Activated CD4-positive, alpha-beta T cell treated with anti-CD3 and anti-CD28 coated beads, Interleukin-2, amount 10 ng/mL, durations not matched to agents 7 days and 5 days (primary cell): Measurements from ENCODE around the gene GBP7. TPM values are rescaled to one million over a fixed set of nuclear protein-coding genes. Genes with fewer than 3 reads are reported as not detected.

ENCODE experiments used
- CTCF ChIA-PET: fragments of 350-600 bp; sonication (Branson Sonifier 250); formaldehyde crosslinking; loops from one replicate; lab custom pipeline; 2021; ENCODE audit warnings: antibody characterized with exemption; lab: Charles Lee
- POLR2A ChIA-PET: fragments of 350-600 bp; sonication (Branson Sonifier 250); formaldehyde crosslinking; loops from one replicate; lab custom pipeline; 2021; ENCODE audit warnings: antibody characterized with exemption; lab: Charles Lee
- DNase-seq: peaks from one replicate; pipeline ENCODE4 v3.0.0-alpha.2; 2020
- H3K27ac Mint-ChIP-seq: one replicate; pipeline ENCODE4 v1.8.0; 2021; ENCODE audit warnings: mild to moderate bottlenecking, moderate library complexity, mixed read lengths
- H3K27me3 Mint-ChIP-seq: one replicate; pipeline ENCODE4 v1.8.0; 2021; ENCODE audit warnings: mixed read lengths
- H3K36me3 Mint-ChIP-seq: one replicate; pipeline ENCODE4 v1.8.0; 2021; ENCODE audit warnings: low read depth, mixed read lengths
- H3K4me1 Mint-ChIP-seq: one replicate; pipeline ENCODE4 v1.8.0; 2021; ENCODE audit warnings: mixed read lengths
- H3K4me3 Mint-ChIP-seq: one replicate; pipeline ENCODE4 v1.8.0; 2021; ENCODE audit warnings: mild to moderate bottlenecking, moderate library complexity, mixed read lengths
- H3K9me3 Mint-ChIP-seq: one replicate; pipeline ENCODE4 v1.8.0; 2021; ENCODE audit warnings: mixed read lengths
- total RNA-seq, 2 experiments: library from RNA; stranded (reverse); gene quantifications; one replicate each; pipeline ENCODE4 v1.2.3, GENCODE V29; 2021

The GBP7 gene
- total RNA-seq, 2 experiments from 2014 or later = not detected

DNA sequence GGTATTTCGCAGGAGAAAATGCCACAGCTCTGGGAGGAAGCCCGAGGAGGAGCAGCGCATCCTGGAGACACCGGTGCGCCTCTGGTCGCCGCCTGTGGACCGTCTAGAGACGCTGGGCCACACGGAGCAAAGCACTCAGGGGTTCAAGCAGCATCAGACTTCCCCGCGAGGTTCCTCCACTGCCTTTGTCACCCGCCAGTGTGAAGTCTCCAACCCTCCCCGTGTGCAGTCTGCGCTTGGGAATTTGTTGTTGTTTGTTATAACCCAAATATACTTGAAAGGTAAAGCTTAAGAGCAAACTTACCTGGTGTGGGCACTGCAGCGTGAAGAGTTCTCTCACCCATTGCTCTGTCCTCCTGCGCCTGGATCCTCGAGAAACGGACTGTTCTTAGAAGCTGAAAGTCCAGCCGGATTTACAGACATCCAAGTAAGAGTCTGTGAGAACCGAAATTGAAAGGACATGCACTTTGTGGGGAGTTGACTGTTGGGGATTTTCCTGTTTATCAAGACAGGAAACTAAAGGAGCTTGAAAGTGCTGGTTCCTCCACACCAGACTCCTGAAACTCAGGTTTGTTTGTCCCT, 22.8 kb upstream of the GBP7 start, which contains the start of gene GBP4:
GBP4 (minus strand) TSS at position 452 of the 582 bp plus-strand sequence; CDS start at position 344, 108 bp downstream.
- Mint-ChIP-seq H3K27me3 (no peaks in the 10 kb centered on the region), H3K27ac (peak within 1 kb of the TSS; percentile 95), H3K4me3 (peak within 1 kb of the TSS; percentile 90), H3K4me1 (peaks cover 69% of the 10 kb centered on the region), H3K9me3 (peaks cover 6% of the 10 kb centered on the region), H3K36me3 (peaks cover 66% of the 10 kb centered on the region)
- CTCF ChIA-PET = interaction anchor here (0.6 to 1.8 kb wide), 9 partner anchors 8 to 244 kb away, joined by 3 to 4 read pairs (median 3); no protein-coding TSS in a partner anchor
- peak; percentile 60 for DNase-seq
- POLR2A ChIA-PET = interaction anchor here (0.6 to 0.8 kb wide), 3 partner anchors 72 to 308 kb away, joined by 3 to 6 read pairs (median 4); no protein-coding TSS in a partner anchor

DNA sequence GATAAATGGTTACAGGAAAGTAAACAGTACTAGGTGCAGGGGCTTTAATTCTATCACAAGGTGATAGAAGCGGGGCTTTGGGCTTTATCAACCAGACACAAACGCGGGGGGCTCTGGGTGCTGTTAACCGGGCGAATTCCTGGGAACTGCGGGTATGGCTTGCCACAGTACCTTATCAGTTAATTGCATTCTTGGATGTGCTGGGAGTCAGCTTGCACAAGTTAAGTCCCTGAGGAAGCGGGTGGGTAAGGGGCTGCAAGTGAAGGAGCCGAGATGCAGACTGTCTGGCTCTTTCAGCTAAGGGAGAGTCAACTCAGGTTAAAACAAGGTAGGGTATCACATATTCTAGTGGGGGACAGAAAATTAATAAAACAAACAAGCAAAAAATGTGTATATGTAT, 22.3 kb upstream of the GBP7 start:
- Mint-ChIP-seq H3K27me3 (no peaks in the 10 kb centered on the region), H3K4me3 (peak overlapping the region; percentile 90), H3K9me3 (peaks cover 2% of the 10 kb centered on the region), H3K27ac (peak overlapping the region; percentile 95), H3K4me1 (peaks cover 68% of the 10 kb centered on the region), H3K36me3 (peaks cover 66% of the 10 kb centered on the region)
- ChIA-PET CTCF (interaction anchor here (0.9 to 1.8 kb wide), 5 partner anchors 14 to 185 kb away, joined by 3 to 4 read pairs (median 3); no protein-coding TSS in a partner anchor), POLR2A (interaction anchor here (0.6 kb wide), 1 partner anchor 129 kb away, joined by 3 read pairs; no protein-coding TSS in a partner anchor)
- no peak for DNase-seq

DNA sequence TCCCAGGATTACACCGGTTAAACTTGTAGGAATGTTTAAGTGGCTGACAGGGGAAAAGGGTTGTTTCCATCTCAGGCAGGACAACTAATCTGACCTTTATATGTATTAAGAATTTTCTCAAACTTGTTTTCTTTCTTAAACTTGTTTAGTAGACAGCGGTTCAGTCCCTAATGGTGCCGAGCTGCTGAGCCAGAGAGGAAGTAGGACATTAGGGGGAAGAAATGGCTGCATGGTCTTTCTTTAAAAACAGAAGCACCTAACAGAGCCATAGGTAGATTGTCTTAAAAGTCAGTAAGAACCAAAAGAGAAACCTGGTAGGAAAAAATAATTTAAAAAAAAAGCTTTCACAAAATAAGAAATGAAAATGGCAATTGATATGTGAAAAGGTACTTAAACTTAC, 19.7 kb upstream of the GBP7 start:
- Mint-ChIP-seq H3K9me3 (no peaks in the 10 kb centered on the region), H3K4me3 (peak overlapping the region; percentile 55), H3K4me1 (peaks cover 66% of the 10 kb centered on the region), H3K36me3 (peaks cover 69% of the 10 kb centered on the region), H3K27ac (peak overlapping the region; percentile 69), H3K27me3 (no peaks in the 10 kb centered on the region)
- ChIA-PET POLR2A (no interaction called here), CTCF (no interaction called here)
- DNase-seq = no peak

DNA sequence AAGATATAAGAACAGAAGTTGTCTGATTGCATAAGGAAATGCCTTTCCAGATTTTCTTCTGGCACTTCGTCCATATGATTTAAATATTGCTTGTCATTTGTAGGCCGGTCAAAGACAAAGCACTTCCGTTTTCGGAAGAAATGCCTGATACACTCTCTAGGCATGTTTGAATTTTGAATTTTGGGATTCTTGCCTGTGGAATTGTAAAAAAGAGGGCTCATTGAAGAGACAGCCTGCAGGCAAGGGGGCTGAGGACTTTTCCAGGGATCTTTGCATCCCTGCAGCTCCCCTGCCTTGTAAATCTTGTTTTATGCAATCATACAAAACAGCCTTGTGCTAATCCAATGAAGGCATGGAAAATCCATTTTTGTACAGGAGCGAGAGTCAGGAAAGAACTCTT, 15.5 kb upstream of the GBP7 start:
- Mint-ChIP-seq H3K4me1 (peaks cover 63% of the 10 kb centered on the region), H3K9me3 (no peaks in the 10 kb centered on the region), H3K27me3 (no peaks in the 10 kb centered on the region), H3K27ac (no peak overlapping the region), H3K36me3 (peaks cover 91% of the 10 kb centered on the region), H3K4me3 (no peak overlapping the region)
- ChIA-PET CTCF (no interaction called here), POLR2A (no interaction called here)
- no peak for DNase-seq

DNA sequence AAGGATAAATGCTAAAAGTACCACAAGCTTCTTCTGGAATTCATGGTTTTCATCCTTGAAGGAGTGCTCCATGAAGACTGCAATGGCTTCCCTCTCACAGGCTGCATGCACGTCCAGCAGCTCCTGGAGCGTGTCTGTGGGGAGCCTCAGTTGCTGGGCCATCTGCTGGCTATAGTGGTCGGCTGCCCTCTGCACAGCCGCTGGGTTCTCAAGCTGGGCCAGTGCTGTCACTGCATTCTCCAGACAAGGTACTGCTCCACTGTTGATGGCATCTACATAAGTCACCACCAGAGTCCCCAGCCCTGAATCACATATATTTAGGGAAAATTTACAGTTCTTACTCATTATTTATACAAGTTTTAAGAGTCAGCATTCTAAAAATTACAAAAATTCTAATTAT, 14.2 kb upstream of the GBP7 start:
- CTCF ChIA-PET = interaction anchor here (1.1 kb wide), 1 partner anchor 9 kb away, joined by 3 read pairs; no protein-coding TSS in a partner anchor
- POLR2A ChIA-PET = interaction anchor here (0.6 kb wide), 1 partner anchor 59 kb away, joined by 5 read pairs; no protein-coding TSS in a partner anchor
- H3K4me1 Mint-ChIP-seq = peaks cover 50% of the 10 kb centered on the region
- H3K4me3 Mint-ChIP-seq = no peak overlapping the region
- H3K27ac Mint-ChIP-seq = no peak overlapping the region
- no peak for DNase-seq
- peaks cover 92% of the 10 kb centered on the region for H3K36me3 Mint-ChIP-seq
- H3K9me3 Mint-ChIP-seq = no peaks in the 10 kb centered on the region
- H3K27me3 Mint-ChIP-seq = no peaks in the 10 kb centered on the region

DNA sequence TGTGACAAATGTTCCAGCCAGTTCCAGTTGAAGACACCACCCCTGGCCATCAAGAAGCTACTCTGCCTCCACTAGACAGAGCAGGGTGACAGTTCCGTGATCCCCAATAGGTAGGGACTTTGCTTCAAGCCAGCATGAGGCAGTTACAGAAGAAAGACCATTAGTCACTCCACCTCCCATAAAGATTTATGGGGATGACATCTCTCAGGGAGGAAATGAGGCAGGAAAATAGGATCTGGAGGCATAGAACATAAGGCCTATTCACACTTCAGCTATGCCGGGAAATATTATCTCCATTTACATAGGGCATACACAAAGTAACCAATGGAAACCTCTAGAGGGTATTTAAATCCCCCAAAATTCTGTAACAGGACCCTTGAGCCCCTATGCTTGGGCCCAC, 3.5 kb upstream of the GBP7 start:
- POLR2A ChIA-PET = interaction anchor here (0.6 kb wide), 1 partner anchor 176 kb away, joined by 4 read pairs; no protein-coding TSS in a partner anchor
- H3K27ac Mint-ChIP-seq = peak overlapping the region; percentile 62
- CTCF ChIA-PET = interaction anchor here (1.0 kb wide), 1 partner anchor 182 kb away, joined by 3 read pairs; no protein-coding TSS in a partner anchor

DNA sequence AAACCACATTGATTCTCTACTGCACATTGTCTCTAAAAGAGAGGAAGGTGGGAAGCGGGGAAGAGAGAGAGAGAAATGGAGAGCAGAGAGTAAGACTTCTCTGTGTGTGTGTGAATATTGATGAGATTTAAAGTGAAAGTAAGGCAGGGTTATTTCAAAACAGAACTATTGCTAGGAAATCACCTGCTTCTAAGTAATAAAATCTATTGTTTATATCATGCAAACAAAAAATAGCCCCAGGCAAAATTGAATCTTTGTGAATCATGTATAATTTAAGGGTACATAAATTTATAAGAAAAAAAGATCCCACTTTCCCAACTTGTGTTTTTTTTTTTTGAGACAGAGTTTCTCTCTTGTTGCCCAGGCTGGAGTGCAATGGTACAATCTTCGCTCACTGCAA, 1.2 kb upstream of the GBP7 start:
- CTCF ChIA-PET = interaction anchor here (0.7 kb wide), 1 partner anchor 10 kb away, joined by 3 read pairs; no protein-coding TSS in a partner anchor
- Mint-ChIP-seq H3K36me3 (peaks cover 18% of the 10 kb centered on the region), H3K27ac (peak overlapping the region; percentile 43), H3K27me3 (no peaks in the 10 kb centered on the region), H3K4me3 (no peak overlapping the region), H3K9me3 (peaks cover 8% of the 10 kb centered on the region), H3K4me1 (peaks cover 11% of the 10 kb centered on the region)
- DNase-seq = no peak
- POLR2A ChIA-PET = no interaction called here

More for the DNA sequence above, 3.5 kb upstream of the GBP7 start:
- H3K9me3 Mint-ChIP-seq = peaks cover 16% of the 10 kb centered on the region
- peaks cover 38% of the 10 kb centered on the region for H3K36me3 Mint-ChIP-seq
- H3K27me3 Mint-ChIP-seq = no peaks in the 10 kb centered on the region
- peaks cover 11% of the 10 kb centered on the region for H3K4me1 Mint-ChIP-seq
- H3K4me3 Mint-ChIP-seq = no peak overlapping the region
- no peak for DNase-seq

DNA sequence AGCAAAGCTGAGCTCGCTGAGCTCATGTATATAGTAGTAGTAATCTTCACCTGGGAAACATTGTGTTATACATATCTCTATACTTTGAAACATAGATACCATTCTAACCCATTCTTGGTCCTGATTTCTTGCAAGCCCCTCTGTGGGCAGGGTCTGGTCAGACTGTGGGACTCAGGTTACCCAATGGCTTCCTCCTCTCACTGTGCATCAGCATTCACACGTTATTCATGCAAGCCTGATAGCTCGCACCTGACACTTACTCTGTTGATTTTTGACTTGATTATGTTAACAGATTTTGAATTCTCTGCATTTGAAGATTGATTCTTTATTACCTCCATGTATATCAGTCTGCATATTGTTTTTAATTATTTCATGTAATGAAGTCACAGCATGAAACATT, 1.3 kb downstream of the GBP7 start:
- H3K4me3 Mint-ChIP-seq = no peak overlapping the region
- ChIA-PET CTCF (no interaction called here), POLR2A (no interaction called here)

DNA sequence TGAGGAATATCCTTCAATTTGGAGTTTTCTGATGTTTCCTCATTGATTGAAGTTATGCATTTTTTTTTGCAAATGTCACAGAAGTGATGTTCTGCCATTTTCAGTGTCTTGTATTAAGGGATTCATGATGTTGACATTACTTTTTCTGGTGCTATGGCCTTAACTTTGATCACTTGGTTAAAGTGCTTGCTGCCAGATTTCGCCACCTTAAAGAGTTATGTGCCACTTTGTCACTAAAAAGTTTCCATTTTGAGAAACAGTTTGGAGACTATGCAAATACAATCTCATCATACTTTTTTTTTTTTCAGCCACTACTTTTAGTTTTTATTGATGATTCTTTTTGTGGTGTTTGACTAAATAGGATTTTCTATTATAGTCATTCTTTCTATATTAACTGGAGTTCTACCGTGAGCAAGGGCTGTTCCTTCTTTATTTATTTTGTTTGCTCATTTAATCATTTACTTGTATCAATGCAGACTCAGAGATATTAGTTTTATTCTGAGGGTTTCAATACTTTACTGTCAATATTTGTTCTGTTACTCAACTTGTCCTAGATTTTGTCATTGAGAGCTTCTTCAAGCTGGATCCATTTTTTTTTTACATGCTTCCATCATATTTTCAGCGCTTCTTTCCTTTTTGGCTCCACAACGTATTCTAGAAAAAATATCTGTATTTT, 3.2 kb downstream of the GBP7 start:
- Mint-ChIP-seq H3K36me3 (peaks cover 4% of the 10 kb centered on the region), H3K27me3 (no peaks in the 10 kb centered on the region), H3K9me3 (peaks cover 15% of the 10 kb centered on the region), H3K27ac (no peak overlapping the region), H3K4me3 (no peak overlapping the region), H3K4me1 (peaks cover 17% of the 10 kb centered on the region)
- CTCF ChIA-PET = interaction anchor here (0.9 kb wide), 1 partner anchor 26 kb away, joined by 3 read pairs; the partner anchor contains the start of gene GBP4
- DNase-seq = no peak
- POLR2A ChIA-PET = no interaction called here

More for the DNA sequence above, 1.3 kb downstream of the GBP7 start:
- H3K9me3 Mint-ChIP-seq = peaks cover 13% of the 10 kb centered on the region
- H3K27ac Mint-ChIP-seq = no peak overlapping the region
- H3K4me1 Mint-ChIP-seq = peaks cover 17% of the 10 kb centered on the region
- no peaks in the 10 kb centered on the region for H3K27me3 Mint-ChIP-seq
- no peak for DNase-seq
- H3K36me3 Mint-ChIP-seq = peaks cover 7% of the 10 kb centered on the region

DNA sequence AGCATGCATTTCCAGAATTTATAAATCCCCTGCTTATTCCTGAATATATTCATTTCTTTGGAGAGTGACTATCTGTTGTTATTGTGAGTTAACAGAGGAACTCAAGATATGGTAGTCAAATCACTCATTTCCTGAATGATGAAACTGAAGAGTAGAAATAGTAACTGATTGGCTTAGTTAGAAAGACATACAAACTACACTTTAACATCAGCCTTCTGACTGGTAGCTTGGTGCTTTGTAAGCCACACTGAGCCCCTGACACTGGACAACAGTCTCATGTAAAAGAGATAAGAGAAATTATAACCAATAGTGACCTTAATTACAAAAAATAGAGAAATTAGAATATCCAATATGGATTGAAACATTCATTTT, 4.8 kb downstream of the GBP7 start:
- H3K27me3 Mint-ChIP-seq = no peaks in the 10 kb centered on the region
- H3K4me1 Mint-ChIP-seq = peaks cover 6% of the 10 kb centered on the region
- H3K9me3 Mint-ChIP-seq = peaks cover 15% of the 10 kb centered on the region
- no peak for DNase-seq
- H3K4me3 Mint-ChIP-seq = no peak overlapping the region
- peaks cover 4% of the 10 kb centered on the region for H3K36me3 Mint-ChIP-seq
- CTCF ChIA-PET = interaction anchor here (0.6 kb wide), 1 partner anchor 16 kb away, joined by 3 read pairs; no protein-coding TSS in a partner anchor
- POLR2A ChIA-PET = no interaction called here
- no peak overlapping the region for H3K27ac Mint-ChIP-seq

DNA sequence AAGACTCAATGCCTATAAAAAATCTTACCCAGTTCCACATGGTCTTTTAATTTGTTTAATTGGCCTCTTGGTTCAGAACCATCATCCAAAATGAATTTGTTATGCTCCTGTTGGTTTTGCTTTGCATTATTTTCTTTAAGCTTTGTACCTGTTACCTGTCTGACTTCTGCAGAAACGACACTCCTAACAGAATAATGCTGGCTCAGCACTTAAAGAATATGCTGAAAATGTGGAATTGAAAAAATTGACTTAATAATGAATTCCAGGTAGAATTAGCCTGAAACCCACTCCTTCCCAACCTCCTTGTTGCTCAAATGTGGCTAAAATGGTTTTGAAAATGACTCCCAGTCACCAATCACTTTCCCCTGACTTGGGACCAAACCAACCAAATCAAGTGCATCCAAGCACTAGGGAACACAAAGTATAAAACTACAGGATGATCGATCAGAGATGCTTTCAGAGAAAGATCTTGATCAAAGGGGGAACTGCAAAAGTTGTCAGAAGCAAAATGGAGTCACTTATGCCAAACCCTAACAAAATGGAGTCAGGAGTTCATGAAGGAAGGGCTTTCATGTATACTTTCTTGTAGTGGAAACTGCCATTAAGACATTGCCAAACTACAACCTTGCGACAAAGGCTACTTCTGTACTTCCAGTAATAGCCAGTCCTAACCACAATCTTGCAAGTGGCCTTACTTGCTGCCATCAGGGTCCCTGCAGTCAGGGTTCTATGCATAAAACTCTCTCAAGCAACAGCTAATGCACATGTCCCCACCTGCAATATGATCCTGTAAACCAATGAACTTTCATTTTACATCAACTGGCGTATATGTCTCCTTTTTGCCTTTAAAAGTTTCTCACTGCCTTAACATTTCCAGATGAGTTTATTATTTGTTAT, 5.4 kb downstream of the GBP7 start:
- Mint-ChIP-seq H3K27ac (no peak overlapping the region), H3K4me3 (no peak overlapping the region), H3K9me3 (peaks cover 15% of the 10 kb centered on the region), H3K36me3 (peaks cover 4% of the 10 kb centered on the region), H3K27me3 (no peaks in the 10 kb centered on the region), H3K4me1 (peaks cover 6% of the 10 kb centered on the region)
- no peak for DNase-seq
- CTCF ChIA-PET = interaction anchor here (0.6 kb wide), 1 partner anchor 15 kb away, joined by 3 read pairs; no protein-coding TSS in a partner anchor
- POLR2A ChIA-PET = no interaction called here

DNA sequence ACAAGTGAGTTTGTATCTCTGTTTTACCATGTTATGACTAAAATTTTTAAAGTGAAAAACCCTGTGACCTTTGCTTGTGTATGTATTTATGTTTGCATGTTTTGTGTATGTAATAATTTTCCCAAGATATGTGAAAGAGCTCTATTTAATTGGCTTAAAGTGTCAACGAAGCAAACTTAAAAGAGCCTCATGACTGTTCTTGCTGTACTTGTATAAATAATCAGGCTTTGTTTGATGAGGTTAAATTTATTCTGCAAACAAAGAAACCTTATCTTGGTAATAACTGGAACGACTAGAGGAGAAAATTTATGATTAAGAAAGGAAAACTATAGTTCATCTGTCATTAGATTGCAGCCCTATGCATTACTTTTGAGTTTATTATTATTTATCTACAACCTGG, 6.6 kb downstream of the GBP7 start:
- peaks cover 16% of the 10 kb centered on the region for H3K9me3 Mint-ChIP-seq
- CTCF ChIA-PET = interaction anchor here (0.6 kb wide), 1 partner anchor 88 kb away, joined by 3 read pairs; no protein-coding TSS in a partner anchor
- no peak overlapping the region for H3K27ac Mint-ChIP-seq
- POLR2A ChIA-PET = no interaction called here
- no peak overlapping the region for H3K4me3 Mint-ChIP-seq
- DNase-seq = no peak
- H3K4me1 Mint-ChIP-seq = peaks cover 6% of the 10 kb centered on the region
- peaks cover 4% of the 10 kb centered on the region for H3K36me3 Mint-ChIP-seq
- H3K27me3 Mint-ChIP-seq = no peaks in the 10 kb centered on the region
